H9 (cell line): ENCODE measurements around the gene TMEM181. TPM values are rescaled to one million over a fixed set of nuclear protein-coding genes. Genes with fewer than 3 reads are reported as not detected.
"Not testable (repeated sequence)": the region's sequence is repeated elsewhere in the genome, so short reads cannot be mapped to it uniquely, and the experiment has no call there.

Experiments used
- DNase-seq: peaks from one replicate; pipeline ENCODE4 v3.0.0-alpha.2; 2017
- H2AFZ ChIP-seq: one replicate; pipeline ENCODE4 v1.6.1; 2013; ENCODE audit warnings: mild to moderate bottlenecking, low read length, control low read depth, moderate library complexity
- H2AK5ac ChIP-seq: 2 replicates; pipeline ENCODE4 v1.6.1; 2013; ENCODE audit warnings: low read length, control low read depth, mixed read lengths; ENCODE audit not compliant: insufficient read length
- H2BK120ac ChIP-seq: one replicate; pipeline ENCODE4 v1.6.1; 2013; ENCODE audit warnings: low read depth, mild to moderate bottlenecking, low read length, control low read depth, inconsistent platforms; ENCODE audit not compliant: poor library complexity, severe bottlenecking
- H2BK12ac ChIP-seq: 2 replicates; pipeline ENCODE4 v1.6.1; 2013; ENCODE audit warnings: low read length, control low read depth, mixed read lengths, low read depth; ENCODE audit not compliant: insufficient read length
- H2BK15ac ChIP-seq: 2 replicates; pipeline ENCODE4 v1.6.1; 2013; ENCODE audit warnings: low read depth, low read length, control low read depth
- H2BK20ac ChIP-seq: one replicate; pipeline ENCODE4 v1.6.1; 2013; ENCODE audit warnings: low read depth, mild to moderate bottlenecking, low read length, control low read depth, inconsistent platforms; ENCODE audit not compliant: poor library complexity, severe bottlenecking
- H2BK5ac ChIP-seq: 2 replicates; pipeline ENCODE4 v1.6.1; 2013; ENCODE audit warnings: low read length, control low read depth, mixed read lengths; ENCODE audit not compliant: insufficient read length
- H3K14ac ChIP-seq: 2 replicates; pipeline ENCODE4 v1.6.1; 2013; ENCODE audit warnings: low read length, control low read depth; ENCODE audit not compliant: insufficient read depth
- H3K18ac ChIP-seq: 2 replicates; pipeline ENCODE4 v1.6.1; 2013; ENCODE audit warnings: low read depth, mild to moderate bottlenecking, mixed read lengths, low read length, control low read depth; ENCODE audit not compliant: insufficient read length
- H3K23ac ChIP-seq: 2 replicates; pipeline ENCODE4 v1.6.1; 2013; ENCODE audit warnings: low read length, control low read depth, mixed read lengths, low read depth; ENCODE audit not compliant: insufficient read length
- H3K23me2 ChIP-seq: 2 replicates; pipeline ENCODE4 v1.6.1; 2013; ENCODE audit warnings: low read depth, mild to moderate bottlenecking, mixed read lengths, low read length, control low read depth; ENCODE audit not compliant: insufficient read length, poor library complexity, severe bottlenecking
- H3K27ac ChIP-seq: 2 replicates; pipeline ENCODE4 v1.5.1; 2013; ENCODE audit warnings: low read length, control low read depth, mixed read lengths, low read depth; ENCODE audit not compliant: insufficient read length
- H3K27me3 ChIP-seq: 2 replicates; pipeline ENCODE4 v1.6.1; 2013; ENCODE audit warnings: low read length, control low read depth, inconsistent platforms; ENCODE audit not compliant: insufficient read depth
- H3K4ac ChIP-seq: 2 replicates; pipeline ENCODE4 v1.6.1; 2013; ENCODE audit warnings: low read depth, mild to moderate bottlenecking, control low read depth, inconsistent platforms, low read length, moderate library complexity
- H3K4me1 ChIP-seq: 2 replicates; pipeline ENCODE4 v1.6.1; 2013; ENCODE audit warnings: low read length, control low read depth, inconsistent platforms; ENCODE audit not compliant: insufficient read depth
- H3K4me2 ChIP-seq: 2 replicates; pipeline ENCODE4 v1.6.1; 2013; ENCODE audit warnings: low read length, control low read depth, mixed read lengths; ENCODE audit not compliant: insufficient read length, insufficient read depth
- H3K56ac ChIP-seq: 2 replicates; pipeline ENCODE4 v1.6.1; 2013; ENCODE audit warnings: low read depth, mild to moderate bottlenecking, mixed read lengths, low read length, control low read depth; ENCODE audit not compliant: insufficient read length
- H3K79me1 ChIP-seq: 2 replicates; pipeline ENCODE4 v1.6.1; 2013; ENCODE audit warnings: low read depth, mild to moderate bottlenecking, moderate library complexity, low read length, control low read depth, inconsistent platforms; ENCODE audit not compliant: insufficient read depth, poor library complexity, severe bottlenecking
- H3K79me2 ChIP-seq: 2 replicates; pipeline ENCODE4 v1.6.1; 2013; ENCODE audit warnings: low read length, control low read depth, inconsistent platforms; ENCODE audit not compliant: insufficient read depth
- H3K9ac ChIP-seq: 2 replicates; pipeline ENCODE4 v1.6.1; 2013; ENCODE audit warnings: low read length, control low read depth, mixed read lengths; ENCODE audit not compliant: insufficient read length; ENCODE audit errors: extremely low read depth
- H3K9me3 ChIP-seq: one replicate; pipeline ENCODE4 v1.6.1; 2013; ENCODE audit warnings: low read depth, low read length, inconsistent platforms; ENCODE audit not compliant: control insufficient read depth
- H3T11ph ChIP-seq: one replicate; pipeline ENCODE4 v1.6.1; 2013; ENCODE audit warnings: mild to moderate bottlenecking, low read length, control low read depth, inconsistent platforms
- H4K20me1 ChIP-seq: one replicate; pipeline ENCODE4 v1.6.1; 2013; ENCODE audit not compliant: control insufficient read depth, insufficient read length, insufficient read depth
- H4K5ac ChIP-seq: 2 replicates; pipeline ENCODE4 v1.6.1; 2013; ENCODE audit warnings: low read depth, mild to moderate bottlenecking, mixed read lengths, low read length, control low read depth; ENCODE audit not compliant: insufficient read length
- H4K8ac ChIP-seq: replicated peaks from 2 replicates; pipeline ENCODE4 v1.6.1; 2013; ENCODE audit warnings: low read length, control low read depth, mixed read lengths, low read depth; ENCODE audit not compliant: insufficient read length
- H4K91ac ChIP-seq: 2 replicates; pipeline ENCODE4 v1.6.1; 2013; ENCODE audit warnings: low read depth, mild to moderate bottlenecking, moderate library complexity, mixed read lengths, low read length, control low read depth; ENCODE audit not compliant: insufficient read length
- H3K27ac Mint-ChIP-seq, 3 experiments: 2 replicates in 2 of 3; 3 replicates in 1 of 3; pipeline ENCODE4 v1.8.0; 2020 to 2021; ENCODE audit warnings: mixed read lengths in 3 of 3, mild to moderate bottlenecking in 1 of 3, moderate library complexity in 1 of 3
- H3K27me3 Mint-ChIP-seq: 2 replicates; pipeline ENCODE4 v1.8.0; 2021; ENCODE audit warnings: low read depth, mild to moderate bottlenecking, moderate library complexity, mixed read lengths
- H3K36me3 Mint-ChIP-seq, 3 experiments: 2 replicates in 2 of 3; 3 replicates in 1 of 3; pipeline ENCODE4 v1.8.0; 2020 to 2021; ENCODE audit warnings: low read depth in 3 of 3, mixed read lengths in 3 of 3; ENCODE audit not compliant: insufficient read depth in 1 of 3
- H3K4me1 Mint-ChIP-seq, 2 experiments: 2 replicates each; pipeline ENCODE4 v1.8.0; 2020; ENCODE audit warnings: mixed read lengths in 2 of 2
- H3K4me3 Mint-ChIP-seq, 2 experiments: 2 replicates in 1 of 2; 3 replicates in 1 of 2; pipeline ENCODE4 v1.8.0; 2020 to 2021; ENCODE audit warnings: mild to moderate bottlenecking in 2 of 2, mixed read lengths in 2 of 2, moderate library complexity in 1 of 2
- H3K9me3 Mint-ChIP-seq, 2 experiments: 2 replicates in 1 of 2; 3 replicates in 1 of 2; pipeline ENCODE4 v1.8.0; 2020; ENCODE audit warnings: mild to moderate bottlenecking in 2 of 2, mixed read lengths in 2 of 2, moderate library complexity in 1 of 2
- WGBS: extraction: QIAGEN DNeasy Blood & Tissue Kit; methylation state at CpG from one replicate; pipeline ENCODE4 v1.1.7; 2013; ENCODE audit warnings: missing lambda C conversion rate, low lambda C conversion rate, mixed read lengths; ENCODE audit not compliant: insufficient read length; ENCODE audit errors: extremely low coverage; 5-methylcytosine and 5-hydroxymethylcytosine counted together
- total RNA-seq: library from RNA; stranded (reverse); gene quantifications from 2 replicates; pipeline ENCODE4 v1.2.1, GENCODE V29; 2021
- TF ChIP-seq, protein P1 (sequence below): fragments of 200-600 bp; sonication (generic); conservative IDR thresholded peaks from 3 replicates; pipeline ENCODE4 v1.8.0; 2021; ENCODE audit warnings: antibody characterized with exemption, mild to moderate bottlenecking

TMEM181 gene
- total RNA-seq, 1 experiment from 2014 or later = 24.4 TPM

GRCh38 chr6:158611541-158612370 lies 51.9 kb downstream of the TMEM181 start:
- H3K79me1 ChIP-seq = no peaks in the 10 kb centered on the region
- no peaks in the 10 kb centered on the region for H3K27me3 ChIP-seq
- H3K27ac ChIP-seq = peak overlapping the region; percentile 66
- no peak overlapping the region for H4K5ac ChIP-seq
- H2BK5ac ChIP-seq = no peak overlapping the region
- no peaks in the 10 kb centered on the region for H3K23me2 ChIP-seq
- H2BK120ac ChIP-seq = no peak overlapping the region
- no peaks in the 10 kb centered on the region for H3K79me2 ChIP-seq
- no peak overlapping the region for H2BK12ac ChIP-seq
- H3K27ac Mint-ChIP-seq = peak overlapping the region; percentile 88 to 97 (median 94)
- WGBS = no CpG with 5 or more reads among the region's 14 CpGs
- peaks cover 8% of the 10 kb centered on the region; the same call in 1 of the 2 replicates for H3K4me1 ChIP-seq
- H3K56ac ChIP-seq = no peak overlapping the region
- H2BK20ac ChIP-seq = no peak overlapping the region
- peak; percentile 88 for DNase-seq
- no peaks in the 10 kb centered on the region for H3K9me3 ChIP-seq
- H3K36me3 Mint-ChIP-seq = peaks cover 42 to 75% (median 51%) of the 10 kb centered on the region in 3 experiments
- H3K9ac ChIP-seq = no peak overlapping the region
- no peak overlapping the region for H2AFZ ChIP-seq
- peak overlapping the region; percentile 13 for H3K18ac ChIP-seq
- H3T11ph ChIP-seq = no peak overlapping the region
- TF ChIP-seq, protein P1, sequence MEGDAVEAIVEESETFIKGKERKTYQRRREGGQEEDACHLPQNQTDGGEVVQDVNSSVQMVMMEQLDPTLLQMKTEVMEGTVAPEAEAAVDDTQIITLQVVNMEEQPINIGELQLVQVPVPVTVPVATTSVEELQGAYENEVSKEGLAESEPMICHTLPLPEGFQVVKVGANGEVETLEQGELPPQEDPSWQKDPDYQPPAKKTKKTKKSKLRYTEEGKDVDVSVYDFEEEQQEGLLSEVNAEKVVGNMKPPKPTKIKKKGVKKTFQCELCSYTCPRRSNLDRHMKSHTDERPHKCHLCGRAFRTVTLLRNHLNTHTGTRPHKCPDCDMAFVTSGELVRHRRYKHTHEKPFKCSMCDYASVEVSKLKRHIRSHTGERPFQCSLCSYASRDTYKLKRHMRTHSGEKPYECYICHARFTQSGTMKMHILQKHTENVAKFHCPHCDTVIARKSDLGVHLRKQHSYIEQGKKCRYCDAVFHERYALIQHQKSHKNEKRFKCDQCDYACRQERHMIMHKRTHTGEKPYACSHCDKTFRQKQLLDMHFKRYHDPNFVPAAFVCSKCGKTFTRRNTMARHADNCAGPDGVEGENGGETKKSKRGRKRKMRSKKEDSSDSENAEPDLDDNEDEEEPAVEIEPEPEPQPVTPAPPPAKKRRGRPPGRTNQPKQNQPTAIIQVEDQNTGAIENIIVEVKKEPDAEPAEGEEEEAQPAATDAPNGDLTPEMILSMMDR = no peak
- H2BK15ac ChIP-seq = no peak overlapping the region
- no peak overlapping the region for H3K14ac ChIP-seq
- H3K4me1 Mint-ChIP-seq = peaks cover 19 to 22% of the 10 kb centered on the region in 2 experiments
- peak overlapping the region; percentile 32 for H4K91ac ChIP-seq
- no peak overlapping the region for H3K4ac ChIP-seq
- no peak overlapping the region for H2AK5ac ChIP-seq
- H4K20me1 ChIP-seq = no peaks in the 10 kb centered on the region
- H3K23ac ChIP-seq = no peak overlapping the region
- H3K9me3 Mint-ChIP-seq = peaks cover 3 to 10% of the 10 kb centered on the region in 2 experiments; a peak in 2 of 5 replicates
- no peak overlapping the region; a peak in 2 of 5 replicates for H3K4me3 Mint-ChIP-seq
- no peaks in the 10 kb centered on the region for H3K27me3 Mint-ChIP-seq
- no peak overlapping the region for H4K8ac ChIP-seq
- peak overlapping the region; percentile 17 for H3K4me2 ChIP-seq

GRCh38 chr6:158614606-158615005 lies 54.7 kb downstream of the TMEM181 start:
- not testable (repeated sequence) for H3K14ac ChIP-seq, H3K79me2 ChIP-seq, H3K27ac Mint-ChIP-seq, H2AFZ ChIP-seq, H3K9me3 Mint-ChIP-seq, H3K9ac ChIP-seq, H3K9me3 ChIP-seq, H3K4ac ChIP-seq, H2BK12ac ChIP-seq, H2AK5ac ChIP-seq, H3K56ac ChIP-seq, H3K27ac ChIP-seq, H3K18ac ChIP-seq, H2BK20ac ChIP-seq, DNase-seq, H2BK5ac ChIP-seq, H4K91ac ChIP-seq, H2BK120ac ChIP-seq, H4K20me1 ChIP-seq, H3K23ac ChIP-seq, H3K4me2 ChIP-seq, H4K8ac ChIP-seq, H3K27me3 ChIP-seq, H4K5ac ChIP-seq, H3K4me3 Mint-ChIP-seq, H3K79me1 ChIP-seq, H3K27me3 Mint-ChIP-seq, H3K23me2 ChIP-seq, H3K4me1 ChIP-seq, H3T11ph ChIP-seq, H2BK15ac ChIP-seq
- Mint-ChIP-seq H3K4me1 (peaks cover 19 to 22% of the 10 kb centered on the region in 2 experiments), H3K36me3 (peaks cover 32 to 77% (median 56%) of the 10 kb centered on the region in 3 experiments)
- no CpG with 5 or more reads among the region's 3 CpGs for WGBS
